A549 (cell line): ENCODE measurements around the gene RAB32. TPM values are rescaled to one million over a fixed set of nuclear protein-coding genes. Genes with fewer than 3 reads are reported as not detected.

Source experiments
- ATAC-seq, 2 experiments: fragments of 200-7000 bp in 1 of 2; fragments of >200 bp in 1 of 2; cut with Nextera tagmentation in 1 of 2; cut with Tn5 transposase in 1 of 2; 3 replicates each; pipeline versions ENCODE4 v1.8.0 to v1.9.1; 2018 to 2020; ENCODE audit warnings: mild to moderate bottlenecking in 1 of 2, moderate library complexity in 1 of 2
- CTCF ChIA-PET: fragments of 300-600 bp; sonication (Branson Sonifier 250); formaldehyde crosslinking; extraction: SDS; loops from one replicate; lab custom pipeline; 2021; ENCODE audit warnings: antibody characterized with exemption, inconsistent platforms; lab: Yijun Ruan, JAX
- POLR2A ChIA-PET: fragments of 350-600 bp; formaldehyde crosslinking; extraction: SDS; loops from one replicate; lab custom pipeline; 2021; ENCODE audit warnings: antibody characterized with exemption, inconsistent platforms; lab: Yijun Ruan, JAX
- DNase-seq, 2 experiments: peaks; one replicate each; pipeline versions ENCODE4 v3.0.0 to v3.0.0-alpha.2; 2011 to 2016; ENCODE audit warnings: low read depth in 1 of 2, low spot score in 1 of 2
- FAIRE-seq: peaks from 2 replicates; lab custom pipeline; 2011; peaks lifted over from hg19 to GRCh38; lab: Jason Lieb, UNC
- H3K27ac ChIP-seq, 2 experiments: fragments of >200 bp; sonication (Bioruptor Twin); formaldehyde crosslinking; 3 replicates each; pipeline ENCODE4 v1.5.1; 2016 to 2017
- H3K4me1 ChIP-seq: fragments of >200 bp; sonication (Bioruptor Twin); formaldehyde crosslinking; 3 replicates; pipeline ENCODE4 v1.6.1; 2016
- H3K4me2 ChIP-seq: fragments of >200 bp; sonication (Bioruptor Twin); formaldehyde crosslinking; 3 replicates; pipeline ENCODE4 v1.6.1; 2016
- H3K4me3 ChIP-seq: fragments of >200 bp; sonication (Bioruptor Twin); formaldehyde crosslinking; 3 replicates; pipeline ENCODE4 v1.5.1; 2016
- H3K9me3 ChIP-seq: fragments of >200 bp; sonication (Bioruptor Twin); formaldehyde crosslinking; 3 replicates; pipeline ENCODE4 v1.6.1; 2016
- ATOH8 ChIP-seq: fragments of 250-450 bp; sonication (Bioruptor Pico); IDR thresholded peaks from 2 replicates; pipeline ENCODE4 v1.5.0; 2020; ENCODE audit warnings: low read depth, mild to moderate bottlenecking, moderate library complexity
- CBX8 ChIP-seq: fragments of 200-600 bp; sonication (generic); IDR thresholded peaks from 2 replicates; pipeline ENCODE4 v1.6.1; 2016
- CEBPB ChIP-seq, 2 experiments: fragments of >200 bp in 1 of 2; sonication (Bioruptor Twin) in 1 of 2; formaldehyde crosslinking in 1 of 2; IDR thresholded peaks; 2 replicates each; pipeline ENCODE4 v1.6.1; 2012 to 2016
- CHD4 ChIP-seq: fragments of 200-600 bp; sonication (generic); IDR thresholded peaks from 2 replicates; pipeline ENCODE4 v1.6.1; 2016; ENCODE audit warnings: antibody characterized with exemption, mild to moderate bottlenecking, borderline replicate concordance
- EHF ChIP-seq: fragments of 250-450 bp; sonication (Bioruptor Pico); IDR thresholded peaks from 2 replicates; pipeline ENCODE4 v1.5.0; 2020; ENCODE audit warnings: mild to moderate bottlenecking
- ELK1 ChIP-seq: fragments of 150-350 bp; IDR thresholded peaks from 2 replicates; pipeline ENCODE4 v1.6.1; 2014; ENCODE audit warnings: low read depth, mild to moderate bottlenecking, low read length
- FOXS1 ChIP-seq: fragments of 250-450 bp; sonication (Bioruptor Pico); IDR thresholded peaks from 2 replicates; pipeline ENCODE4 v1.5.0; 2020; ENCODE audit warnings: mild to moderate bottlenecking, moderate library complexity
- HOXB13 ChIP-seq: fragments of 250-450 bp; sonication (Bioruptor Pico); IDR thresholded peaks from 2 replicates; pipeline ENCODE4 v1.5.0; 2020; ENCODE audit warnings: low read depth, mild to moderate bottlenecking, moderate library complexity
- JUN ChIP-seq, 2 experiments: fragments of >200 bp; sonication (Bioruptor Twin); formaldehyde crosslinking; IDR thresholded peaks; 2 replicates in 1 of 2; 3 replicates in 1 of 2; pipeline ENCODE4 v1.6.1; 2016 to 2017
- JUNB ChIP-seq: fragments of >200 bp; sonication (Bioruptor Twin); formaldehyde crosslinking; IDR thresholded peaks from 2 replicates; pipeline ENCODE4 v1.6.1; 2016
- KDM1A ChIP-seq: fragments of 200-600 bp; sonication (generic); IDR thresholded peaks from 2 replicates; pipeline ENCODE4 v1.6.1; 2016; ENCODE audit warnings: low read depth, mild to moderate bottlenecking
- MAFK ChIP-seq: fragments of 450-650 bp; IDR thresholded peaks from 2 replicates; pipeline ENCODE4 v1.6.1; 2014; ENCODE audit not compliant: partially characterized antibody
- NPAS2 ChIP-seq: fragments of 250-450 bp; sonication (Bioruptor Pico); IDR thresholded peaks from 2 replicates; pipeline ENCODE4 v1.8.0; 2022; ENCODE audit warnings: mild to moderate bottlenecking, moderate library complexity, borderline replicate concordance
- REST ChIP-seq: fragments of 200-600 bp; sonication (generic); IDR thresholded peaks from 2 replicates; pipeline ENCODE4 v1.6.1; 2016; ENCODE audit warnings: antibody characterized with exemption, mild to moderate bottlenecking, moderate library complexity
- RFX5 ChIP-seq: fragments of 450-650 bp; IDR thresholded peaks from 2 replicates; pipeline ENCODE4 v1.7.1; 2014; ENCODE audit warnings: antibody characterized with exemption, mild to moderate bottlenecking, moderate library complexity
- SMC3 ChIP-seq: fragments of >200 bp; sonication (Bioruptor Twin); formaldehyde crosslinking; IDR thresholded peaks from 3 replicates; pipeline ENCODE4 v1.6.1; 2018; ENCODE audit warnings: inconsistent platforms
- SREBF2 ChIP-seq: fragments of 450-650 bp; IDR thresholded peaks from 2 replicates; pipeline ENCODE4 v1.6.1; 2014; ENCODE audit warnings: mild to moderate bottlenecking, moderate library complexity
- TFCP2L1 ChIP-seq: fragments of 250-450 bp; sonication (Bioruptor Pico); IDR thresholded peaks from 2 replicates; pipeline ENCODE4 v1.5.0; 2021; ENCODE audit warnings: mild to moderate bottlenecking
- TP53 ChIP-seq: fragments of 250-450 bp; sonication (Bioruptor Pico); IDR thresholded peaks from 2 replicates; pipeline ENCODE4 v1.5.0; 2021; ENCODE audit warnings: mild to moderate bottlenecking, moderate library complexity
- ZFP36 ChIP-seq: fragments of 450-650 bp; IDR thresholded peaks from 2 replicates; pipeline ENCODE4 v1.6.1; 2014; ENCODE audit warnings: borderline replicate concordance; ENCODE audit not compliant: partially characterized antibody
- WGBS: methylation state at CpG from one replicate; pipeline ENCODE4 v1.1.6; 2017; ENCODE audit errors: missing lambda C conversion rate; 5-methylcytosine and 5-hydroxymethylcytosine counted together
- polyA plus RNA-seq, 4 experiments: library from polyadenylated mRNA; depleted of rRNA in 3 of 4; stranded (reverse); fragments of >200 nt; fragmentation: RNase III in 1 of 4; extraction: RNeasy Plus Mini Kit Qiagen cat#74134 plus additional on column Dnase treatment in 1 of 4; gene quantifications; 2 replicates in 3 of 4; 3 replicates in 1 of 4; pipeline ENCODE4 v1.2.3, GENCODE V29; 2011 to 2017

RAB32 gene
- polyA plus RNA-seq, 2 of the 4 experiments (the other 2 are of a cell fraction): 34.2 to 49.4 TPM

GRCh38 chr6:146546443-146547043, 2.9 kb downstream of the RAB32 start (continued):
- TF ChIP-seq TFCP2L1 (CRISPR knock-in tag) (no peak), ATOH8 (CRISPR knock-in tag) (no peak), KDM1A (no peak), JUNB (peak; percentile 33; the same call in 1 of the 2 replicates), TP53 (CRISPR knock-in tag) (no peak)
- TF ChIP-seq, all 56 proteins: peak for 6

- ATAC-seq (no peak), FAIRE-seq (no peak), DNase-seq (no peak)
- Histone ChIP-seq H3K4me3 (no peak overlapping the region), H3K4me1 (peaks cover 35% of the 10 kb centered on the region), H3K9me3 (no peaks in the 10 kb centered on the region), H3K4me2 (peak overlapping the region; percentile 91; the same call in 2 of the 3 replicates), H3K27ac (no peak overlapping the region)
- POLR2A ChIA-PET: no interaction called here
- 71% methylated on average over 2 of the region's 2 CpGs for WGBS
- TF ChIP-seq CBX8: no peak
- TF ChIP-seq TP53 (CRISPR knock-in tag): no peak
- TF ChIP-seq JUNB: no peak
- no peak for TF ChIP-seq EHF (CRISPR knock-in tag)
- TF ChIP-seq ELK1: no peak
- no peak for TF ChIP-seq RFX5
- CTCF ChIA-PET: no interaction called here
Measured at GRCh38 chr6:146547889-146548288, 4.3 kb downstream of the RAB32 start.

GRCh38 chr6:146548898-146549374, 5.3 kb downstream of the RAB32 start:
- 97% methylated on average over 2 of the region's 2 CpGs for WGBS
- no peak for DNase-seq
- Histone ChIP-seq H3K27ac (no peak overlapping the region), H3K4me1 (peaks cover 35% of the 10 kb centered on the region), H3K4me2 (no peak overlapping the region), H3K9me3 (no peaks in the 10 kb centered on the region), H3K4me3 (no peak overlapping the region)
- ChIA-PET CTCF (no interaction called here), POLR2A (no interaction called here)
- no peak for ATAC-seq
- FAIRE-seq: no peak
- no peak for TF ChIP-seq HOXB13 (CRISPR knock-in tag)
- no peak for TF ChIP-seq SREBF2
- TF ChIP-seq REST: no peak
- no peak for TF ChIP-seq TP53 (CRISPR knock-in tag)
- TF ChIP-seq JUN (IDR thresholded peaks at IDR 0.05): no peak
- no peak for TF ChIP-seq ZFP36

- Histone ChIP-seq H3K27ac (no peak overlapping the region), H3K9me3 (no peaks in the 10 kb centered on the region), H3K4me3 (no peak overlapping the region), H3K4me1 (peaks cover 24% of the 10 kb centered on the region), H3K4me2 (no peak overlapping the region)
- TF ChIP-seq MAFK (no peak), FOXS1 (no peak), NPAS2 (CRISPR knock-in tag) (no peak), CEBPB (IDR thresholded peaks at IDR 0.05) (peak; percentile 76 to 83; a peak in 3 of 4 replicates), JUNB (no peak), ZFP36 (no peak), CHD4 (no peak), SMC3 (no peak), HOXB13 (CRISPR knock-in tag) (no peak)
- DNase-seq (no peak), FAIRE-seq (no peak), ATAC-seq (no peak)
- ChIA-PET CTCF (interaction anchor here (1.3 kb wide), 1 partner anchor 15 kb away, joined by 3 read pairs; no protein-coding TSS in a partner anchor), POLR2A (no interaction called here)
- 92% methylated on average over 6 of the region's 6 CpGs for WGBS
Measured at GRCh38 chr6:146550911-146551310, 7.3 kb downstream of the RAB32 start.
